Loucy (cell line): Measurements from ENCODE around the gene DMRTB1.

ENCODE experiments used
- H2AFZ ChIP-seq: fragments of 200-600 bp; sonication (generic); 2 replicates; pipeline ENCODE4 v1.6.0; 2016; ENCODE audit warnings: antibody characterized with exemption, mild to moderate bottlenecking, low read length, moderate library complexity
- H3F3A ChIP-seq: fragments of 200-600 bp; 2 replicates; pipeline ENCODE4 v1.6.0; 2016; ENCODE audit warnings: antibody characterized with exemption, low read depth, mild to moderate bottlenecking
- H3K27me3 ChIP-seq: fragments of 200-600 bp; sonication (generic); 2 replicates; pipeline ENCODE4 v1.6.1; 2014; ENCODE audit warnings: low read length, mild to moderate bottlenecking; ENCODE audit not compliant: insufficient read depth, poor library complexity, severe bottlenecking
- H3K36me3 ChIP-seq: fragments of 200-600 bp; sonication (generic); 2 replicates; pipeline ENCODE4 v1.6.1; 2016; ENCODE audit warnings: low read length; ENCODE audit not compliant: insufficient read depth
- H3K4me1 ChIP-seq: fragments of 200-600 bp; sonication (generic); 2 replicates; pipeline ENCODE4 v1.5.1; 2014; ENCODE audit warnings: low read length, mild to moderate bottlenecking; ENCODE audit not compliant: insufficient read depth, poor library complexity, severe bottlenecking
- H3K4me2 ChIP-seq: fragments of 200-600 bp; sonication (generic); 2 replicates; pipeline ENCODE4 v1.6.0; 2014; ENCODE audit warnings: antibody characterized with exemption, low read length, low read depth, mild to moderate bottlenecking; ENCODE audit not compliant: poor library complexity, severe bottlenecking
- H3K4me3 ChIP-seq: fragments of 200-600 bp; sonication (generic); 2 replicates; pipeline ENCODE4 v1.5.1; 2014; ENCODE audit warnings: low read length, mild to moderate bottlenecking, mixed read lengths; ENCODE audit not compliant: poor library complexity, severe bottlenecking
- H3K79me2 ChIP-seq: fragments of 200-600 bp; sonication (generic); 2 replicates; pipeline ENCODE4 v1.6.1; 2014; ENCODE audit warnings: low read length; ENCODE audit not compliant: insufficient read depth
- H3K9ac ChIP-seq: fragments of 200-600 bp; sonication (generic); 2 replicates; pipeline ENCODE4 v1.6.0; 2014; ENCODE audit warnings: mild to moderate bottlenecking, low read depth, low read length, moderate library complexity; ENCODE audit not compliant: poor library complexity, severe bottlenecking
- H3K9me2 ChIP-seq: fragments of 200-600 bp; sonication (generic); replicated peaks from 2 replicates; pipeline ENCODE4 v1.6.1; 2016; ENCODE audit warnings: low read depth, low read length, mixed read lengths
- H3K9me3 ChIP-seq: fragments of 200-600 bp; sonication (generic); 2 replicates; pipeline ENCODE4 v1.6.1; 2014; ENCODE audit warnings: mild to moderate bottlenecking, antibody characterized with exemption, low read length, low read depth; ENCODE audit not compliant: insufficient read depth
- H4K20me1 ChIP-seq: fragments of 200-600 bp; sonication (generic); 2 replicates; pipeline ENCODE4 v1.6.0; 2014; ENCODE audit warnings: antibody characterized with exemption, low read length, mild to moderate bottlenecking; ENCODE audit not compliant: insufficient read depth, poor library complexity, severe bottlenecking
- EZH2phosphoT487 ChIP-seq: fragments of 200-600 bp; IDR thresholded peaks from 2 replicates; pipeline ENCODE4 v1.6.1; 2018; ENCODE audit warnings: antibody characterized with exemption, mild to moderate bottlenecking, moderate library complexity, borderline replicate concordance
- TF ChIP-seq, protein P1 (sequence below): fragments of 200-600 bp; sonication (generic); conservative IDR thresholded peaks from 2 replicates; pipeline ENCODE4 v1.5.1; 2014; ENCODE audit warnings: mild to moderate bottlenecking, antibody characterized with exemption, low read length

The DMRTB1 gene

DNA sequence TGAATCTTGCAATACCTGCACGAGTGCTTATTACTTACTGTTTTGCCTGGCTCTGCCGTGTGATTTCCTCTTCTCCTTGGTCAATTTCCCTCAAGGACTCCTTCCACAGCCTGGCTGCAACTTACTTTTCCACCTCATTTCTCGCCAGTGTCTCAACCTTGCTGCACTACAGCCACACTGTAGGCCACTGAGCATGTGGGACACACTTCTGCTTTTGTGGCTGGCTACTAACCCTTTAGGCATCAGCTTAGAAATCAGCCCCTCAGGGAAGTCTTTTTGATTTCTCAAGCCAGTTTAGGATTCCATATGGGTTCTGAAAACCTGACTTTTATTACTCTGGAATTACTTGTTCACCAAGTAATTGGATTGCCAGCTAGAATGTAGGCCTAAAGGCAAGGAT, 5.2 kb upstream of the DMRTB1 start:
- TF ChIP-seq, protein P1, sequence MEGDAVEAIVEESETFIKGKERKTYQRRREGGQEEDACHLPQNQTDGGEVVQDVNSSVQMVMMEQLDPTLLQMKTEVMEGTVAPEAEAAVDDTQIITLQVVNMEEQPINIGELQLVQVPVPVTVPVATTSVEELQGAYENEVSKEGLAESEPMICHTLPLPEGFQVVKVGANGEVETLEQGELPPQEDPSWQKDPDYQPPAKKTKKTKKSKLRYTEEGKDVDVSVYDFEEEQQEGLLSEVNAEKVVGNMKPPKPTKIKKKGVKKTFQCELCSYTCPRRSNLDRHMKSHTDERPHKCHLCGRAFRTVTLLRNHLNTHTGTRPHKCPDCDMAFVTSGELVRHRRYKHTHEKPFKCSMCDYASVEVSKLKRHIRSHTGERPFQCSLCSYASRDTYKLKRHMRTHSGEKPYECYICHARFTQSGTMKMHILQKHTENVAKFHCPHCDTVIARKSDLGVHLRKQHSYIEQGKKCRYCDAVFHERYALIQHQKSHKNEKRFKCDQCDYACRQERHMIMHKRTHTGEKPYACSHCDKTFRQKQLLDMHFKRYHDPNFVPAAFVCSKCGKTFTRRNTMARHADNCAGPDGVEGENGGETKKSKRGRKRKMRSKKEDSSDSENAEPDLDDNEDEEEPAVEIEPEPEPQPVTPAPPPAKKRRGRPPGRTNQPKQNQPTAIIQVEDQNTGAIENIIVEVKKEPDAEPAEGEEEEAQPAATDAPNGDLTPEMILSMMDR: no peak
- no peak for TF ChIP-seq EZH2phosphoT487
- H3F3A ChIP-seq: no peaks in the 10 kb centered on the region
- peaks cover 14% of the 10 kb centered on the region for H3K4me1 ChIP-seq
- no peaks in the 10 kb centered on the region for H3K9me3 ChIP-seq
- H3K79me2 ChIP-seq: no peaks in the 10 kb centered on the region
- no peaks in the 10 kb centered on the region for H3K9me2 ChIP-seq
- H3K4me2 ChIP-seq: no peak overlapping the region
- no peaks in the 10 kb centered on the region for H3K27me3 ChIP-seq
- H3K36me3 ChIP-seq: no peaks in the 10 kb centered on the region
- H3K9ac ChIP-seq: no peak overlapping the region
- H3K4me3 ChIP-seq: no peak overlapping the region
- H2AFZ ChIP-seq: peak overlapping the region; percentile 23; the same call in 1 of the 2 replicates
- H4K20me1 ChIP-seq: no peaks in the 10 kb centered on the region

DNA sequence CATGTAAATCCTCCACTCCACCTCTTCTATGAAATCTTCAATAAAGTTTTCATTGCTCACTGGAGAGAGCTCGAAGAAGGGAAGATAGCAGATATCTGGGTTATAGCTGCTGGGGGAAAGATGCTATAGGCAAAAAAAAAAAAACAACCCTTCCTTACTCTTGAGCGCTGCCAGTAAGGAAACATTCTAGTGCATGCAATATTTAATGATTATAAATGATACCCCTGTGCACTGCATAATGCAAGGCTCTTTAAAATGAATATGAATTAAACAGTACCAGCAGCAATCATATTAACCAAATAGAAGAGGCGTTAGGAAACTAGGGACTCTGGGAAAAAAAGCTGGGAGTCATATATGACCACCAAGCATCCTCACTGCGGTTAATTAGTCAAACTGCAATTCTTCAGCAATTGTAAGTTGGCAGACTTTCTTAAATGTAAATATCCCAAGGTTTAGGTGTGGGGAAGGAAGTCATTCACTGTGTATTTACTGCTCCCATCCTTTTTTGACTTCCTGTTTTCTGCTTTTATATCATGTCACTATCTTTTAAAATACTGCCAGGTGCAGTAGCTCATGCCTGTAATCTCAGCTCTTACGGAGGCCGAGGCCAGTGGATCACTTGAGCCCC, 3.7 kb upstream of the DMRTB1 start:
- no peaks in the 10 kb centered on the region for H3F3A ChIP-seq
- no peaks in the 10 kb centered on the region for H4K20me1 ChIP-seq
- H3K4me2 ChIP-seq: no peak overlapping the region
- TF ChIP-seq, protein P1: no peak
- no peak for TF ChIP-seq EZH2phosphoT487
- H3K9me2 ChIP-seq: no peaks in the 10 kb centered on the region
- H3K79me2 ChIP-seq: no peaks in the 10 kb centered on the region
- no peak overlapping the region for H2AFZ ChIP-seq
- H3K27me3 ChIP-seq: no peaks in the 10 kb centered on the region
- peaks cover 9% of the 10 kb centered on the region for H3K4me1 ChIP-seq
- no peak overlapping the region for H3K9ac ChIP-seq
- no peaks in the 10 kb centered on the region for H3K9me3 ChIP-seq
- no peaks in the 10 kb centered on the region for H3K36me3 ChIP-seq
- H3K4me3 ChIP-seq: no peak overlapping the region

DNA sequence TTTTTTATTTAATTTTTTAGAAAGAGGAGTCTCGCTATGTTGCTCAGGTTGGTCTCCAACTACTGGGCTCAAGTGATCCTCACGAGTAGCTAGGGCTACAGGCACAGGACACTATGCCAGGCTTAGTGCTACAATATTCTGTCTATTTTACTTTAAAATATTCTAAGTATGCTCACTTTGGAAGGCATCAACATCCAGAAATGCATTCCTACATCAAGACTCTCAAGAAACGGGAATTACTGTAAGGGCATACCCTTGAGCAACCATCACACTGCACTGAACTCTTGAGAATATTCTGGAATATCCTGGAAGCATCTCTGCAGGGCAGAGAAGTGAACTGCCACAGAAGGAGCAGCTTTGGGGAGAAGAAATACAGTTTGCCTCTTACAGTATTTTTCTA, 565 bp upstream of the DMRTB1 start:
- Histone ChIP-seq H3K9me2 (no peaks in the 10 kb centered on the region), H3K9me3 (no peaks in the 10 kb centered on the region), H3K9ac (no peak overlapping the region), H4K20me1 (no peaks in the 10 kb centered on the region), H2AFZ (no peak overlapping the region), H3K4me2 (no peak overlapping the region), H3K27me3 (no peaks in the 10 kb centered on the region), H3K4me1 (peaks cover 19% of the 10 kb centered on the region), H3K79me2 (no peaks in the 10 kb centered on the region), H3F3A (no peaks in the 10 kb centered on the region), H3K4me3 (no peak overlapping the region), H3K36me3 (no peaks in the 10 kb centered on the region)
- no peak for TF ChIP-seq EZH2phosphoT487
- TF ChIP-seq, protein P1: no peak
